Esophagus muscularis mucosa (tissue), 4 donors: ENCODE results near the gene CHAF1A. TPM values are rescaled to one million over a fixed set of nuclear protein-coding genes. Genes with fewer than 3 reads are reported as not detected.

Experiments used
- DNase-seq: peaks from one replicate; pipeline ENCODE4 v3.0.0-alpha.2; 2017; ENCODE audit errors: extremely low spot score
- H3K27ac ChIP-seq, 4 donors: fragments of 200-600 bp; sonication (generic); replicated peaks in 1 of 4; 1 replicate in 3 of 4; 2 replicates in 1 of 4; pipeline ENCODE4 v1.5.1; 2016 to 2019; ENCODE audit warnings: mild to moderate bottlenecking in 1 of 4
- H3K27me3 ChIP-seq, 4 donors: fragments of 200-600 bp; sonication (generic); one replicate each; pipeline versions ENCODE4 v1.5.1 to v1.6.0; 2016 to 2019
- H3K36me3 ChIP-seq, 4 donors: fragments of 200-600 bp; sonication (generic); one replicate each; pipeline ENCODE4 v1.5.1; 2016 to 2019
- H3K4me1 ChIP-seq, 4 donors: fragments of 200-600 bp; sonication (generic); one replicate each; pipeline ENCODE4 v1.5.1; 2016 to 2019
- H3K4me3 ChIP-seq, 4 donors: fragments of 200-600 bp; sonication (generic); 1 replicate in 2 of 4; 2 replicates in 2 of 4; pipeline ENCODE4 v1.5.1; 2016 to 2019; ENCODE audit warnings: mild to moderate bottlenecking in 4 of 4, moderate library complexity in 1 of 4
- H3K9me3 ChIP-seq, 4 donors: fragments of 200-600 bp; sonication (generic); 1 replicate in 3 of 4; 2 replicates in 1 of 4; pipeline ENCODE4 v1.5.1; 2016 to 2019
- CTCF ChIP-seq, 3 experiments: fragments of 200-600 bp in 2 of 3; fragments of 450-650 bp in 1 of 3; sonication (generic) in 2 of 3; IDR thresholded peaks; one replicate each; pipeline ENCODE4 v1.5.1; 2017 to 2019; ENCODE audit warnings: antibody characterized with exemption in 3 of 3, mild to moderate bottlenecking in 2 of 3, moderate library complexity in 1 of 3
- EP300 ChIP-seq: sonication (generic); formaldehyde crosslinking; IDR thresholded peaks from one replicate; pipeline ENCODE4 v1.6.1; 2017; ENCODE audit warnings: antibody characterized with exemption
- POLR2A ChIP-seq: fragments of 450-650 bp; IDR thresholded peaks from one replicate; pipeline ENCODE4 v1.6.1; 2017; ENCODE audit warnings: antibody characterized with exemption, moderate library complexity, mild to moderate bottlenecking, low read depth
- POLR2AphosphoS5 ChIP-seq, 2 donors: sonication (generic); formaldehyde crosslinking; IDR thresholded peaks; one replicate each; pipeline ENCODE4 v1.6.1; 2017; ENCODE audit warnings: antibody characterized with exemption in 2 of 2
- WGBS: methylation state at CpG from one replicate; pipeline ENCODE4 v1.1.5; 2018; 5-methylcytosine and 5-hydroxymethylcytosine counted together
- intact Hi-C: fragments of 100-400 bp; cut with DNase I; formaldehyde crosslinking; loops from one replicate; pipeline ENCODE4 v1.15.1; 2023
- small RNA-seq, 3 donors: library from RNA; depleted of rRNA; stranded (forward); fragments of <200 nt; gene quantifications; one replicate each; pipeline ENCODE3, GENCODE V24; 2016
- total RNA-seq, 4 donors: library from RNA; depleted of rRNA; stranded (reverse); fragments of >200 nt; gene quantifications; one replicate each; pipeline versions ENCODE4 v1.1.0 to v1.2.1, GENCODE V29; 2016

The CHAF1A gene
- total RNA-seq, 4 donors from 2014 or later, result 4.6 to 14.6 (median 7.6) TPM

- Histone ChIP-seq H3K36me3 (peaks cover 24 to 84% (median 70%) of the 10 kb centered on the region in 4 donors), H3K9me3 (no peaks in the 10 kb centered on the region), H3K4me1 (no peaks in the 10 kb centered on the region), H3K27ac (no peak overlapping the region), H3K4me3 (no peak overlapping the region), H3K27me3 (no peaks in the 10 kb centered on the region)
- no peak for TF ChIP-seq EP300
- WGBS, result 86% methylated on average over 11 of the region's 11 CpGs
- intact Hi-C loops, result no loop called here
- DNase-seq, result no peak
Measured at GRCh38 chr19:4487572-4487971, 85.1 kb downstream of the CHAF1A start.

- Histone ChIP-seq H3K9me3 (no peaks in the 10 kb centered on the region), H3K36me3 (peaks cover 24 to 79% (median 66%) of the 10 kb centered on the region in 4 donors), H3K27me3 (no peaks in the 10 kb centered on the region), H3K27ac (no peak overlapping the region), H3K4me3 (no peak overlapping the region), H3K4me1 (no peaks in the 10 kb centered on the region)
- no peak for DNase-seq
- intact Hi-C loops, result no loop called here
- no peak for TF ChIP-seq CTCF (IDR thresholded peaks at IDR 0.05)
- no peak for TF ChIP-seq EP300
- no peak for TF ChIP-seq POLR2A
- TF ChIP-seq POLR2AphosphoS5 (IDR thresholded peaks at IDR 0.05), result no peak
- 94% methylated on average over 29 of the region's 29 CpGs for WGBS
Measured at GRCh38 chr19:4488496-4488895, 86.1 kb downstream of the CHAF1A start.

GRCh38 chr19:4491446-4491845 is 89.0 kb downstream of the CHAF1A start:
- WGBS, result 95% methylated on average over 20 of the region's 21 CpGs
- Histone ChIP-seq H3K4me1 (no peaks in the 10 kb centered on the region), H3K9me3 (no peaks in the 10 kb centered on the region), H3K4me3 (no peak overlapping the region), H3K36me3 (peaks cover 41 to 91% (median 83%) of the 10 kb centered on the region in 4 donors), H3K27ac (no peak overlapping the region), H3K27me3 (no peaks in the 10 kb centered on the region)
- DNase-seq, result no peak
- intact Hi-C loops, result no loop called here
- TF ChIP-seq EP300, result no peak
- no peak for TF ChIP-seq POLR2A
- TF ChIP-seq CTCF (IDR thresholded peaks at IDR 0.05), result no peak
- TF ChIP-seq POLR2AphosphoS5 (IDR thresholded peaks at IDR 0.05), result no peak

GRCh38 chr19:4492337-4493103 is 90.1 kb downstream of the CHAF1A start:
- 90% methylated on average over 3 of the region's 3 CpGs for WGBS
- no peaks in the 10 kb centered on the region for H3K4me1 ChIP-seq
- DNase-seq, result no peak
- no peaks in the 10 kb centered on the region for H3K9me3 ChIP-seq
- H3K27me3 ChIP-seq, result no peaks in the 10 kb centered on the region
- no peak overlapping the region for H3K4me3 ChIP-seq
- TF ChIP-seq CTCF (IDR thresholded peaks at IDR 0.05) (no peak), POLR2A (no peak), EP300 (no peak), POLR2AphosphoS5 (IDR thresholded peaks at IDR 0.05) (no peak)
- H3K36me3 ChIP-seq, result peaks cover 51 to 91% (median 85%) of the 10 kb centered on the region in 4 donors
- no peak overlapping the region for H3K27ac ChIP-seq
- intact Hi-C loops, result no loop called here

Small RNA genes lying within 50 kb of the gene (small RNA-seq; reads per million reads assigned to genes)
- gene MIR4746, result 0 reads per million in 3 donors

Other genes with a start within 250 kb of the CHAF1A start
- not detected for gene CREB3L3, start 249.0 kb upstream of the CHAF1A start, total RNA-seq
- gene SIRT6, start 220.1 kb upstream of the CHAF1A start, total RNA-seq, result 10 to 100 TPM; 16.0 to 24.1 (median 19.9) TPM
- 1 to 10 TPM in 2 of 4 donors, under 1 TPM in 2; 0.32 to 2.5 (median 0.96) TPM for gene ANKRD24, start 220.0 kb upstream of the CHAF1A start, total RNA-seq
- 1 to 10 TPM; 1.1 to 6.6 (median 1.9) TPM for gene EBI3, start 173.1 kb upstream of the CHAF1A start, total RNA-seq
- 10 to 100 TPM; 17.0 to 29.1 (median 26.4) TPM for gene YJU2, start 155.6 kb upstream of the CHAF1A start, total RNA-seq
- gene SHD, start 123.4 kb upstream of the CHAF1A start, total RNA-seq, result not detected
- gene TMIGD2, start 100.3 kb upstream of the CHAF1A start, total RNA-seq, result not detected
- gene FSD1, start 98.0 kb upstream of the CHAF1A start, total RNA-seq, result under 1 TPM in 2 of 4 donors, not detected in 2; 0.29 to 0.50 TPM
- 1 to 10 TPM in 2 of 4 donors, under 1 TPM in 1, not detected in 1; 0.52 to 3.3 (median 1.7) TPM for gene STAP2, start 63.8 kb upstream of the CHAF1A start, total RNA-seq
- gene MPND, start 59.1 kb upstream of the CHAF1A start, total RNA-seq, result 1 to 10 TPM; 5.3 to 9.2 (median 7.6) TPM
- gene SH3GL1, start 2.1 kb upstream of the CHAF1A start, total RNA-seq, result 10 to 100 TPM; 49.4 to 77.2 (median 59.5) TPM
- gene UBXN6, start 55.2 kb downstream of the CHAF1A start, total RNA-seq, result 100 to 1,000 TPM in 2 of 4 donors, 10 to 100 TPM in 2; 65.2 to 190 (median 98.8) TPM
- 10 to 100 TPM; 30.5 to 72.3 (median 45.5) TPM for gene HDGFL2, start 69.7 kb downstream of the CHAF1A start, total RNA-seq
- gene PLIN4, start 115.8 kb downstream of the CHAF1A start, total RNA-seq, result 100 to 1,000 TPM in 2 of 4 donors, 10 to 100 TPM in 2; 45.7 to 134 (median 91.1) TPM
- gene PLIN5, start 132.6 kb downstream of the CHAF1A start, total RNA-seq, result 10 to 100 TPM in 1 of 4 donors, 1 to 10 TPM in 3; 7.9 to 11.9 (median 9.1) TPM
- 1 to 10 TPM in 2 of 4 donors, under 1 TPM in 2; 0.17 to 9.4 (median 0.79) TPM for gene LRG1, start 137.4 kb downstream of the CHAF1A start, total RNA-seq
- gene SEMA6B, start 157.0 kb downstream of the CHAF1A start, total RNA-seq, result 10 to 100 TPM in 2 of 4 donors, 1 to 10 TPM in 2; 3.7 to 22.5 (median 14.2) TPM
- gene TNFAIP8L1, start 236.9 kb downstream of the CHAF1A start, total RNA-seq, result 10 to 100 TPM in 3 of 4 donors, 1 to 10 TPM in 1; 5.5 to 16.5 (median 13.2) TPM